ENCODE measurements around the gene MYH7.

The MYH7 gene

DNA sequence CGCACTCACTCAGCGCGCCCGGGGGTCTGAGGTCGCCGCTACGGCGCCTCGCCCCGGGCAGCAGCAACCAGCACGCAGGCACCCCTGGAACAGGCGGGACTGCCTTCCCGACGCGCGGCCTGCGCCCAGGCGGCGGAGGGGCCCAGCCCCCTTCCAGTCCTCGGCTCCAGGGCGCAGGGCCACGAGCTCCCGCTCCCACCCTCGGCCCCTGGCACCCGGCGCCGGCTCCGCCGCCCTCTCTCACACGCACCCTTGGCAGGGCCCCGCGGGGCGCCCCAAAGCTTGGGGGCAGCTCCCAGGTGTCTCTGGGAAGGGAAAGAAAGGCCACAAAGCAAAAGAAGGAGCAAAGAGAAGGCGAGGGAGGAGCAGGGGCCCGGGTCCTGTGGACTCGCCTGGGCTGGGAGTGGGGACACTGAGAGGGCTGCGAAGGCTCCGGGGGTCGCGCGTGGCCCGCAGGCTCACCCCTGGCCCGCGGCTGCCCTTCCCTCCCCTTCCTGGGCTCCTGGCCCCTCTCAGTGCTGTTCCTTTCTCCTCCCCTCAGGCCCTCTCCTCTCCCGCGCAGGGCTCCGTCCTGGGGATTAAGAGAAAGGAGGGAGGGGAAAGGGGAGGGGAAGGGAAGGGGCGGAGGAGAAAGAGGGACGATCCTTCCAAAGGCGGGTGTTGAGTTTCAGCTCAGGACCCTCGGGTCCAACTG, 69.6 kb downstream of the MYH7 start:
- DNase-seq, result peak; percentile 83

DNA sequence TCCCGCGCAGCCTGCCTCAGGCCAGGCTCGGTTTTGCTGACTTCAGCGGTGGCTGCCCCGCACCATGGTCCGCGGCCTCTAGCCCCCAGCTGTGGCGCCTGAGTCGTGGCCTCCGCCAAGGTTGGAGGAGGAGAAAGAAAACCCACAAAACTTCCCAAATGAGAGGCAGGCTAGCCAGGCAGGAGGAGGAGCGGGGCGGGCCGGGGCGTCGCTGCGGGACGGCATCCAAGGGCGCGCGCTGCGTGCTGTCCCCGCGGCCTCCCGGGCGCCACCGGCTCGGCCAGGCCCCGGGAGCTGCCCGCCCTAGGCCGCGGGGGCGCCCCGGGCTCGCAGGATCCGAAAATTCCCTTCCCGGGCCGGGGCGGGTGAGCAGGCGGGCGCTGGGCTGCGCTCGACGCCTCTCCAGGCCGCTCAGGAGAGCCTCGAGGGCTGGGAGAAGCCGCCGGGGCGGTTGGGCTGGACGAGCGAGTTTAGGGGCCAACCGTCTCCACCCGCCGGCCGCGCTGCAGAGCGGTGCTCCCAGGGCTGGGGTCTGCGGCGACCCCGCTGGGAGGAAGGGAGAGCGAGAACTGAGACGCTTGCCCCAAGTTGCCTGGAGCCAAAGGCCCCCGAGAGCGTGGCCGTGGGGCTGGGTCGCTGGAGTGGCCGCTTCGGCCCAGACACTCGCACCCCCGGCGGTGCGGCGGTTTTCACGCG, 70.3 kb downstream of the MYH7 start, which contains the start of gene EFS:
EFS (minus strand) TSS at position 137 of the 696 bp plus-strand sequence. CDS start 147 bp downstream, outside the sequence.
- peak; percentile 46 for DNase-seq

DNA sequence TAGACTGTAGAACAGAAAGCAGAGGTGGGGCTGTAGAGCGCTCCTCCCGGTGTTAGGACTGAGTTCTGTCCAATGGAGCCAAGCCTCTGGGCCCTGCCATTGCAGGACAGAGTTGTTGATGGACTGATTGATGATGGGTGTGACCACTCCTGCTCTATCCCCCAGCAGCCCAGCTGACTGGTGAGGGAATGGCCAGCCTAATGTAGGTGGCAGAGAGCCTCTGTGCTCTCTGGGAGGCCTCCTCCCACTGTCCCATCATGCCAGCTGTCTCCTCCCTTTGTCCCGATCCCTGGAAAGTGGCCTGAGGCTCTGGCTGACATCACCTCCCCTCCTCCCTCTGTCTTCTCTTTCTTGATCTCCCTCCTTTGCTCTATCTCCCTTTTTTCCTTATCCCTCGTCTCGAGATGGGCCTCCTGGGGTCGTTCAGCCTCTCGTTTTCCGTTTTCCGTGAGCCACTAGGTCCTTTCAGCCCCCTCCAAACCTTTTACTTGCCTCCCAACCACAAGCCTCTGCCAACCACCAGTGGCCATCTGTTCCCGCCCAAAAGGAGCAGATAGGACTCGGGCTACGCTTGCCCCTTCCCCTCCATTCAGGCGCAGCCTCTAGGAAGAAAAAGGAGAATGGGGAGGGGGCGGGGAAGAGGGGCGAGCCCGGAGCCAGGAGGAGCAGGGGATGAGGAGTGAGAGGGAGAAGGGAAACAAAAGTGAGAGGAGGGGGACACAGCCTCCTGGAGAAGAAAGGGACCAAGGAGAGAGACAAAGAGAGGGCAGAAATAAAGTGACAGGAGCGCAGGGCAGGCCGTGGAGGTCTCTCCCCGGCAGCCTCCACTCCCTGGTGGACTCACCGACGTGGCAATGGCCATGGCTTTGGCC, 71.1 kb downstream of the MYH7 start:
- peak; percentile 69 for DNase-seq
